ENCODE measurements around the gene PTMS.

Gene PTMS

DNA sequence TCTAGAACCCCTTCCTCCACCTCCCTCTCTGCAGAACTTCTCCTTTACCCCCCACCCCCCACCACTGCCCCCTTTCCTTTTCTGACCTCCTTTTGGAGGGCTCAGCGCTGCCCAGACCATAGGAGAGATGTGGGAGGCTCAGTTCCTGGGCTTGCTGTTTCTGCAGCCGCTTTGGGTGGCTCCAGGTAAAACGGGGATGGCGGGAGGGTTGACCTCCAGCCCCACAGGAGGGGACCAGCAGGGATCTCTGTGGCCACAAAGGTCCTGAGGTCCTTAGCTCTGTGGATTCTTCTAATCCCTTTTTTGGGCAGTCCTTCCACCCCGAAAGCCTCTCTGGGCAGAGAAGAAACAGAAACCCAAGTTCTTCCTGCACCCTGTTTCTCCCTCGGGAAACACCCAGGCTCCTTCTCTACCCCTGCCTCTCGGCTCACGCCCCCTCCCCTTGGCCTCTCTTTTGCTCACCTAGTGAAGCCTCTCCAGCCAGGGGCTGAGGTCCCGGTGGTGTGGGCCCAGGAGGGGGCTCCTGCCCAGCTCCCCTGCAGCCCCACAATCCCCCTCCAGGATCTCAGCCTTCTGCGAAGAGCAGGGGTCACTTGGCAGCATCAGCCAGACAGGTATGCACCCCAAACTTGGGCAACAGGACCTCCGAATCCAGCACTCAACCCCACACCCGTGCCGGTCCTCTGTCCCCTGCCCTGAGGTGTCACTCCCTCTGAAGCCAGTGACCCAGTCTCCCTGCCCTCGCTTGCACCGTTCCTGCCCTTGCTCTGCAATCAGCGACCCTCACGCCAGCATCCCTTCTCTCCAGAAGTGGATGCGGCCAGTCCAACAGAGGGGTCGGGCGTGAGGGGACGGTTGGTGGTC is 6.8 kb downstream of the PTMS start:
- no peak for DNase-seq

DNA sequence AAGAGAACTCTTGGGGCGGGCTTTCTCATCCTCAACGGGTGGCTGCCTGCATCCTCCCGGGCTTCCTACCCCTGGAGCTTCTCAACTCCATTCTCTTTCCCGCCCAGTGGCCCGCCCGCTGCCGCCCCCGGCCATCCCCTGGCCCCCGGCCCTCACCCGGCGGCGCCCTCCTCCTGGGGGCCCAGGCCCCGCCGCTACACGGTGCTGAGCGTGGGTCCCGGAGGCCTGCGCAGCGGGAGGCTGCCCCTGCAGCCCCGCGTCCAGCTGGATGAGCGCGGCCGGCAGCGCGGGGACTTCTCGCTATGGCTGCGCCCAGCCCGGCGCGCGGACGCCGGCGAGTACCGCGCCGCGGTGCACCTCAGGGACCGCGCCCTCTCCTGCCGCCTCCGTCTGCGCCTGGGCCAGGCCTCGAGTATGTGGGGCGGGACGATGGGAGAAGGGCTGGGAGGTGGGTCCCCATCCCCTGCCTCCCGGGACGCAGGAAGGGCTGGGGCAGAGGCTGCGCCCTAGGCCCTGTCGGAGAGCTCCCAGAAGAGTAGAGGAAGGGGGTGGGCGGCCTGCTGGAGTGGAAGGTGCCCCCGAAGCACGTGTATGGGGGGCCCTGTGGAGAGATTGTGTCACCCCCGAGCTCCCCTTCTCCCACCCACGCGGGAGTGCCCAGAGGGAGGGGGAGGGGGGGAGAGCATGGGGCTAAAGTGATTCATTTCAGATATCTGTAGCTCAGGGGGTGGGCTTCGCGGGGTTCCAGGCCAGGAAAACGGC is 7.6 kb downstream of the PTMS start:
- DNase-seq, result no peak

DNA sequence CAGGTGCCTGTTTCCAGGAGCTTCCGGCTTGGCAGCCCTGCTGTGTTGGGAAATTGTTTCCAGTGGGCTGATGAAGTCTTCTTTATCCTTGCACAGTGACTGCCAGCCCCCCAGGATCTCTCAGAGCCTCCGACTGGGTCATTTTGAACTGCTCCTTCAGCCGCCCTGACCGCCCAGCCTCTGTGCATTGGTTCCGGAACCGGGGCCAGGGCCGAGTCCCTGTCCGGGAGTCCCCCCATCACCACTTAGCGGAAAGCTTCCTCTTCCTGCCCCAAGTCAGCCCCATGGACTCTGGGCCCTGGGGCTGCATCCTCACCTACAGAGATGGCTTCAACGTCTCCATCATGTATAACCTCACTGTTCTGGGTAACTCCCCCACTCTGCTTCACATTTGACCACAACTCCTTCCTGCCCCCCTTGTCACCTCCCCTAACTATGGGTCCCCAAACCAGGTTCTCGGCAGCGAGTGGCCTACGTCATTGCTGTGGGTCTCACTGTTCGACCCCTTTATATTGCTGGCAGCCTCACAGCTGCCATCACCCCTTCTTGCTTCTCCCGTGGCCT is 8.4 kb downstream of the PTMS start:
- DNase-seq, result no peak

DNA sequence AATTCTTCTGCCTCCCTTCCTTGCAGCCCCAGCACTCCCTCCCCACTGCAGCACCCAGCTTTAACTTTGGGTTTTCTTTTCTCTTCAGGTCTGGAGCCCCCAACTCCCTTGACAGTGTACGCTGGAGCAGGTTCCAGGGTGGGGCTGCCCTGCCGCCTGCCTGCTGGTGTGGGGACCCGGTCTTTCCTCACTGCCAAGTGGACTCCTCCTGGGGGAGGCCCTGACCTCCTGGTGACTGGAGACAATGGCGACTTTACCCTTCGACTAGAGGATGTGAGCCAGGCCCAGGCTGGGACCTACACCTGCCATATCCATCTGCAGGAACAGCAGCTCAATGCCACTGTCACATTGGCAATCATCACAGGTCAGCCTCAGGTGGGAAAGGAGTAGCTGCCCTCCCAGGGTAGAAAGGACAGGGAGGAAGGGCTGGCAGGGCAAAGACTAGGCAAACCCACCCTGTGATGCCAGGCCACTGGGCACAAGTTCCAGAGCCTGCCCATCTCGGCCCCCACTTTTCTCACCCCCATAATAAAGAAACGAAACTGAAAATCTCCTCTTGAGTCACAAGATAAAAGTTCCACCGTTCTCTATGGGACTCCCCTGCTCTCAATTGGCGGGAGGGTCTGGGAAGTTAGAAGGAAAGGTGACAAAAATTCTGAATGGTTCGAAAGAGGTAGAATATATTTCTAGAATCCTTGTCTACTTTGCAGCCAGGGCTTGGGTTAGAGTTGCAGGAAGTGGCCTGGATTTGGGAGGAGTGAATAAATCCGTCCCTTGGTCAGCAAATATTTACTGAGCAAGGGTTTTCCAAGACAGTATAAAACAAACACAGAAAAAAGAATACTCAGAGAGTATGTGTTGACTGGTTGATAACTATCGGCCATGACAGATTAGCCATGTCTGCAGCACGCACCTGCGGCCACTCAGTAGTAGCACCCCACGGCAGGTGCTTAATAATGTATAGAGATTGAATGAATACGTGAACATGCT is 9.3 kb downstream of the PTMS start:
- DNase-seq, result no peak

DNA sequence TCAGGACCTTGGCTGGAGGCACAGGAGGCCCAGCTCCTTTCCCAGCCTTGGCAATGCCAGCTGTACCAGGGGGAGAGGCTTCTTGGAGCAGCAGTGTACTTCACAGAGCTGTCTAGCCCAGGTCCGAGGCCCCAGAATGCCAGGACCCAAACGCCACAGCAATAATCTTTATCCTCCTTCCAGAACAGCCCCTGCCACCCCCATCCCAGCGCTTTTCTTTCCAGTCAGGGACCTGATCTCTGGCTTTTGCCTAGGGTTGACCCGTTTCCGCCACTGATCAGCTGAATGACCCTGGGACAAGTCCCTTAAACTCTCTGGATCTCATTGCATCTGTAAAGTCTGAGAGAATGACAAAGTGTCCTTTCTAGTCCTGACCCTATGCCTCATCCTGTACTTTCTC is 11.2 kb downstream of the PTMS start:
- DNase-seq, result no peak

DNA sequence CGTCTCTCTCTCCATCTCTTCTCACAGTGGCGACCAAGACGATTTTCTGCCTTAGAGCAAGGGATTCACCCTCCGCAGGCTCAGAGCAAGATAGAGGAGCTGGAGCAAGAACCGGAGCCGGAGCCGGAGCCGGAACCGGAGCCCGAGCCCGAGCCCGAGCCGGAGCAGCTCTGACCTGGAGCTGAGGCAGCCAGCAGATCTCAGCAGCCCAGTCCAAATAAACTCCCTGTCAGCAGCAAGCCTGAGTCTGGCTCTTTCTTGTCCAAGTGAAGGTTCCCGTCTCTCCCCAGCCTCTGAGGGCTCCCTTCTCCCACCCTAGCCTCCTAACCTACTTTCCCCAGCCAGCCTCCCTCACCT is 12.0 kb downstream of the PTMS start:
- no peak for DNase-seq

DNA sequence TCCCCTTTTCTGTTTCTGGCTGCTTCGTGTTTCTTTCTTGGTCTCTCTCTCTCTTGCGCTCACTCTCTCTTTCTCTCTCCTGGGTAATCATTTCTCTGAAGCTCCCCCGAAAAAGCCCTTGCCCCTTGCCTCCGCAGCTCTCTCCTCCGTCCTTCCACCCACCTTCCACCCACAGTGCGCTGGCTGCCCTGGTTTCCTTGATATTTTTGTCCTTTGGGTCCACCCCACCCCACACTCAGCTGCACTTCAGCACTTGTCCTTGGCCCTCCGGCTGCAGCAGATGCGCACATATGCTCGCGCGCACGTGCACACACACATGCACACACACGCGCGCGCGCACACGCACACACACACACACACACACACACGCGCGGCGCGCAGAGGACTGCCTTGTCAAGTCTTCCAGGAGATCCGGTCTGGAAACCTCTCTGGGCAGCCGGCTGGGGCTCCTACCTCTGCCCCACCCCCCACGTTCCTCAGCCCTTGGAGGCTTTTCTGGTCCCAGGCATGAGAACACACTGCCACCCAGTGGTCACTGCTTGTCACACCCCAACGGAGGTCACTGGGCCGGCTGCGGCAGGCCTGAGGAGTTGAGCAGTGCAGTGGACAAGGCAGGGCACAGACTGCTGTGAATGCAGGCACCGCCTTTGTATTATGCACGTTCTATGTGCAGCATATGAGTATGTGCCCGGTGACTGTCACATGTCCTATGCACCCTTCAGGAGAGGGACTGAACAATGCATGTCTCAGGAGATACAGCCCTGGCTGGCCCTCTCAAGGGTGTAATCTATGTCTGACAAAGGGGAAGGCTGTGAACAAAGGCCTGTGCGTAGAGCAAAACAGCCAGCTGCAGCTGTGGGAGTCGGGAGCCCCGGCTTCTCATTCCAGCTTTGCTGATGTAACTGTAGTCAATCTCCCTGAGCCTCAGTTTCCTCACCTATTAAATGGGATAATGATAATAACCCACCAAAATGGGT is 12.7 kb downstream of the PTMS start:
- peak; percentile 85 for DNase-seq

DNA sequence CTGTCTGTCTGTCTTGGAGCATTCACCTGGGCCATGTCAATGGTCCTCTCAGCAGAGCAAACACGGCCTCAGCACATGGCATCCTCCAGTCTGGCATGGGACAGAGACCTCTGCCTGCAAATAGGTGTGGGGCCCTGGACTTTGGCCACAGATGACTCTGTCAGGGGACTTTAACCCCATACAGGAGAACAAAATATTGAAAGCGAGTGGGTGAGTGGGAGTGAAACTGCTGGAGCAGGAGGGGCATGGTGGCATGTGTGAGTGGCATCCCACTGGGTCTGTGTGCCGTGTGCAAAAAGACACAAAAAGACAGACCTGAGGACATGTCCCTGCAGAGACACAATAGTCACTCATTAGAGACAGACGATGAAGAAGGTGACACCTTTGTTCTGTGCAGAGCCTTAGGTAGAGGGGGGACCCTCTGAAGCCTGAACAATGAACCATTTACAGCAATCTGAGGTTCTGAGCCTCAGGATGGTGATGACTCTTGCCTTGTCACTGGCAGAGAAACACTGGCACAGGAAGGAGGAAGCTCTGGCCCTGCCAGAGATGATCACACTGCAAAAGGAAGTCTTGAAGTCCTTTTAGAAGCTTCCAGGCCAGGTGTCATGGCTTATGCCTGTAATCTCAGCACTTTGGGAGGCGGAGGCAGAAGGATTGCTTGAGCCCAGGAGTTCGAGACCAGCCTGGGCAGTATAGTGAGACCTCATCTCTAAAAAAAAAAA is 13.7 kb downstream of the PTMS start:
- no peak for DNase-seq

DNA sequence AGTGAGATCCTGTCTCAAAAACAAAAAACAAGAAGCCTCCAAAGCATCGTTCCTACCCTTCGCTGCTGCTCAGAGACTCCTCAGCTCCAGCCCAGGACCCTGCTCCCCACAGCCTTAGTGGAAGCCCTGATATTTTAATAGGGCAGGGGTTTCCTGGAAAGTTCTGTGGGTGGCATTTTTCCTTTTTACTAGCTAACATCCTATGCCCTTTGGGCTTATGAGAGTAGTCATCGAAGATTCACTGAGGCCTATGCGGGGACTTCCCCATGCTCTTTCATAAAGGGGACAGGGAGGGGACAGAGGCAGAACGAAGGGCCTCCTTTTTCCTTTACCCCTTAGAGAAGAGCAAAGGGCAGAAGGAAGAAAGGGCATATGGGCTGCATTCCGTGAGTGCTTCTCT is 14.4 kb downstream of the PTMS start:
- DNase-seq, result no peak

DNA sequence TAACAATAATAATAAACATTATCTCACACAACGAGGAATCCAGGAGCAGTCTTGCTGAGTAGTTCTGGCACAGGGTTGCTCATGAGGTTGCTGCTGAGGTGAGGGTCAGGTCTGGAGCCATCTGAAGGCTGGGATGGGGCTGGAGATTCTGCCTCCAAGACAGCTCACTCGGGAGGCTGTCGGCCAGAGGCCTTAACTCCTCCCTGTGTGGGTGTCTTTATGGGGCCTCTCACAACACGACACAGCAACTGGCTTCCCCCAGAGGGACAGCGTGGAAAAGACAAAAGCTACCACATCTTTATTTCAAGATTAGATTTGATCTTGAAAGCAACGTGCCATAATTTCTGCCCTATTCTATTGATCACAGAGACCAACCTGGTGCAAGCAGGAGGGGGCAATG is 16.0 kb downstream of the PTMS start:
- no peak for DNase-seq

DNA sequence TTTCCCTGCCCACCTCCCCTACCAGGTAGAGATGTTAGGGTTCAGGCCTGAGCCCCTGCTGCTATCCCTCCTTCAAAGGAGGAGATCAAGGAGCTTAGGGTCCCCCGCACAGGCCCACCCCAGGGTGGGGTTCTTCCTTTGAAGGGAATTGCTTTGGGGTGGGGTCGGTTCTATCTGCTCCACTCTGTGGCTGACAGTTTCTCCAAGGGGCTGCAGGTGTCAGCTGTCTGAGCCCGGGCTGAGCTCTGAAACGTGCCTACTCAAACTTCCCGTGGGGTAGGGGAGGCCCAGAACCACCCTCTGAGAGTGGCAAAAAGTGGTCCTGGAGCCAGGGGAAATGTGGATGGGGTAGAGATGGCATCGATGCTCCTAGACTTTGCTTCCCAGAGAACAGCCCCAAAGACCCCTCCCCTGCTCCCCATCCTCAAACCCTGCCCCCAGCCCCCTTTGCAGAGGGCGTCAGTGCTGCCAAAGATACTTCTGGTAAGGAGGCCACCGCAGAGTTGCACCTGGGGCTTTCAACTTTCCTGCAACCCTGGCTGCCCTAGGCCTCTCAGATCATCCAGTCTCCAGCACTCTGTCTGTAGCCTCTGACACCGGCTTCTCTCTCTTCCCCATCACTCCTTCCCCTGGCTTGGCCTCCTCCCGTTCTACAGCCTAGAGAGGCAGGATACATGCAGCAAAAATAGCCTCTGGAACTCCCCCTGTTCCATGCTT is 16.8 kb downstream of the PTMS start:
- DNase-seq, result no peak

DNA sequence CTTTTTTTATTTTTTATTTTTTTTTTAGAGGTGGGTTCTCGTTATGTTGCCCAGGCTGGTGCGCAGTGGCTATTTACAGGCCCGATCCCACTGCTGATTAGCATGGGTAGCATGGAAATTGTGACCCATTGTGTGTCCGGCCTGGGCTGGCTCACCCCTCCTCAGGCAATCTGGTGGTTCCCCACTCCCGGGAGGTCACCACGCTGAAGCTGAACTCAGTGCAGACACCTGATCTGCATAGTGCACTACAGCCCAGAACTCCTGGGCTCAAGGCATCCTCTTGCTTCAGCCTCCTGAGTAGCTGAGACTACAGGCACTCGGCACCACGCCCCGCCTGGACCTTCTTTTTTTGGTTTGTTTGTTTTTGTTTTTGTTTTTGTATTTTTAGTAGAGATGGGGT is 17.7 kb downstream of the PTMS start:
- no peak for DNase-seq

DNA sequence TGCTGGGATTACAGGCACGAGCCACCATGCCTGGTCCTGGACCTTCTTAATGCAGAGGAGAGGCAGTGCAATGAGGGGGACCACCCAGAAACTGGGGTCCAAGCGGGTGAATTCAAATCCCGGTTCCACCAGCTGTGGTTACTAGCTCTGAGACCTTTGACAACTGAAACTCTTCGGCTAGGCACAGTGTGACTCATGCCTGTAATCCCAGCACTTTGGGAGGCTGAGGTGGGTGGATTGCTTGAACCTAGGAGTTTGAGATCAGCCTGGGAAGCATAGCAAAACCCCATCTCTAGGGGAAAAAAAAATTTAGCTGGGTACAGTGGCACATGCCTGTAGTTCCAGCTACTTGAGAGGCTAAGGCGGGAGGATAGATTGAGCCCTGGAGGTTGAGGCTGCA is 18.1 kb downstream of the PTMS start:
- DNase-seq, result no peak

DNA sequence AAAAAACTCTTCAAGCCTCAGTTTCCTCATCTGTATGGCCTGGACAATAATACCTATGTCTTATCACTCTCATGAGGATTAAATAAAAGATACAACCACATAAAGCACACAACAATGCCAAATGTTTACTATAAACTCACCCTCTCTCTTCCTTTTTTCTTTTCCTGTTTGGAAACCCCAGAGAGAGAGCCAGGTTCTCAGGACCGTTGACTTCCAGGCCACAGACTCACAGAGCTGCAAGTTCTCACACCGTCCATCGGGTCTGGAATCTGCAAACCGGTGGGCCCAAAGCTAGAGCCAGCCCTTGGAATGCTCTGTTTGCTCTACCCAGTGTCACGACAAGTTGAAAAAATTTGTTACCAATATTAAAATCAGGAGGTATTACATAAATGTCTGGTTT is 18.6 kb downstream of the PTMS start:
- DNase-seq, result no peak

DNA sequence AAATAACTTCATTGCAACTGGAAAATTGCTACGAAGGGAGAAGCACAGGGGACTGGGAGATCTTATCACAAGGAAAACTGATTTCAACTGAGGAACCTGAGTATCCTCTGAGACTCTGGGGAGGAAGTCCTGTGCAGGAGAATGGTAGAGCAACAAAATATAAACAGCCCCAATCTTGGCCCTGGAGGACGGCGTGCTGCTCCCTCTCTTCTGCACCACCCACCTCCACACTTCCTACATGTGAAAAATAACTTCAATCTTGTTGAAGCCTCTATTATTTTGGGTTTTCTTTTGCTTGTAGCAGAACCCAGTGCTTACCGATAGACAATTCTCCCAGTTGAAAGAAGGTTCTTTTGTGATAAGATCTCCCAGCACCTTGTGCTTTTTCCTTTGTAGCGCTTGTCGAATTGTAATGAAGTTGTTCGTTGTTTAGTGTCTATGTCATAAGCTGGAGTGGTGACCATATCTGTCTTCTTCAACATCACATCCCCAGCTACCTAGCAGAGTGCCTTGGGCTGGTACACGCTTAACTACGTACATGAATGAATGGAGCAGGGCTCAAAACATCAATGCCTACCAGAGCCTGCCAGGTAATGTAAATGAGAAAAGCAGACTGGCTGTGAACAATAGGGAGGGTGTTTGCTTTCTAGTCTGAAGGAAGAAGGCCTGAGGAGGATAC is 20.4 kb downstream of the PTMS start:
- no peak for DNase-seq

DNA sequence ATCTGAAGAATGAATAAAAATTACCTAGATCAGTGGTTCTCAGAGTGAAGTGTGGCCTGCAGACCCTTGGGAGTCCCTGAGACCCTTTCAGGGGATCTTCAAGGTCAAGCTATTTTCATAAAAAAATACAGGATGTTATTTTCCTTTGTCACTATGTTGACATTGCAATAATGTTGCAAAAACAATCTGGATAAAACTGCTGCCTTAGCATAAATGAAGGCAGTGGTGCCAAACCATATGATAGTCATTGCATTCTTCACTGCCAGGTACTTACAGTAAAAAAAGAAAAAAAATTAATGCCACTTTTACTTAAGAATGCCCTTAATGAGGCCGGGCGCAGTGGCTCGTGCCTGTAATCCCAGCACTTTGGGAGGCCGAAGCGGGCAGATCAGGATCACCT is 21.1 kb downstream of the PTMS start:
- no peak for DNase-seq

DNA sequence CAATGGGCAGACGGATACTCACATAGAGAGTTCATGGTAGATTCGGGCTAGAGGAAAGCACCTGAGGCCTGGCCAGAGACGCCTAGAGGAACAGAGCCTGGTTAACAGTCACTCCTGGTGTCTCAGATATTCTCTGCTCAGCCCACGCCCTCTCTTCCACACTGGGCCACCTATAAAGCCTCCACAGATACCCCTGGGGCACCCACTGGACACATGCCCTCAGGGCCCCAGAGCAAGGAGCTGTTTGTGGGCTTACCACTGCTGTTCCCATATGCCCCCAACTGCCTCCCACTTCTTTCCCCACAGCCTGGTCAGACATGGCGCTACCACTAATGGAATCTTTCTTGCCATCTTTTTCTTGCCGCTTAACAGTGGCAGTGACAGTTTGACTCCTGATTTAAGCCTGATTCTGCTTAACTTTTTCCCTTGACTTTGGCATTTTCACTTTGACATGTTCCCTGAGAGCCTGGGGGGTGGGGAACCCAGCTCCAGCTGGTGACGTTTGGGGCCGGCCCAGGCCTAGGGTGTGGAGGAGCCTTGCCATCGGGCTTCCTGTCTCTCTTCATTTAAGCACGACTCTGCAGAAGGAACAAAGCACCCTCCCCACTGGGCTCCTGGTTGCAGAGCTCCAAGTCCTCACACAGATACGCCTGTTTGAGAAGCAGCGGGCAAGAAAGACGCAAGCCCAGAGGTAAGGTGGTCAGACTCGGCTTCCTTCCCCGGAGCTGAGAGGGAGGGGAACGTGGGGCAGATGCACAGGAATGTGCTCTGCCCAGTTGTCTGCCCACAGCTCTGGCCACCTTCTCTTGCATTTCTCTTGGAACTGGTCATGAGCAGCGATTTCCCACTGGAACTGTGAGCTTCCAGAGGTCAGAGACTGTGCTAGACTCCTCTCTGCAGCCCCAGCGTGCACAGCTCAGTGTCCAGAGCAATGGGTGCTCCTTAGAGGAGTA is 23.1 kb downstream of the PTMS start, which contains the start of gene CD4:
Gene CD4, plus strand, starts transcription at position 557 of the 953 bp plus-strand sequence. CDS start 10,611 bp downstream, outside the sequence.
- no peak for DNase-seq

DNA sequence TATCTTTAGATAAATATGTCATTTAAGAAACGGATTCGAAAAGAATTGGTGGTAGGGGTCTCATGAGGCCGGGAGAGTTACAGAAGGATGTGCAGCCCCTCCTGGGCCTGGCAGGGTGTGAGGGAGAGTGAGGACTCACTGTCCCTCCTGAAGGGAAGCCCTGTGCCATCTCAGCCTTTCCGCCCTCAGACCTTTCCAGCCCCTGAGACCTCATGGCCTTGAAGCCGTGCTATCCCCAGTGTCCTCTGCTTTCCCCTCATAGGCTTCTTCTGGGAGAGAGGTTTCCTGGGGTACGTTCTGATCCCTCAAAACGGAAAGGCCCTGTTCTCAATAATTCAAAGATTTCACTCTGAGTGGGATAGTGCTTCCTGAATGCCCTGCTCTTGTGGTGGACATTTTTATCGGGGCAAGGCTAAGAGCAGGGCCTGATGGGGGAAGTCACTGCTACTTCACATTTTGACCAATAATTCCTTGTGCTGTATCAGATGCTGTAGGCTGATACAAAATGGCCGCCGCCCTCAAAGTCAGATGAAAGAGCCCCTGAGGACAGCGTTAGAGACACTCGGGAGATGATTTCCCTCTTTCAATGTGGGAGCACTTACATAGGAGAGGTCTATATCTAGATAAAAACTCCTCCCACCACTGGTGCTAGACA is 24.5 kb downstream of the PTMS start:
- DNase-seq, result no peak

Data from NCI-H1092 treated with DMSO at 0.1 percent for 48 hours (cell line).